Panc1 (cell line): ENCODE data around the gene IQCH. TPM values are rescaled to one million over a fixed set of nuclear protein-coding genes. Genes with fewer than 3 reads are reported as not detected.

ENCODE experiments used
- ATAC-seq: fragments of 200-7000 bp; cut with Tn5 transposase; 2 replicates; pipeline ENCODE4 v1.9.1; 2020; ENCODE audit warnings: mild to moderate bottlenecking, moderate library complexity
- BruUV-seq: library from RNA; stranded (reverse); fragments of 400-500 nt; replicated peaks from 2 replicates; lab custom pipeline; 2021; lab: Mats Ljungman, UMichigan
- CTCF ChIA-PET: fragments of 300-600 bp; sonication (Branson Sonifier 250); formaldehyde crosslinking; loops from one replicate; lab custom pipeline; 2022; ENCODE audit warnings: antibody characterized with exemption; lab: Charles Lee
- POLR2A ChIA-PET: fragments of 300-600 bp; sonication (Branson Sonifier 250); formaldehyde crosslinking; loops from one replicate; lab custom pipeline; 2022; ENCODE audit warnings: antibody characterized with exemption; lab: Charles Lee
- DNase-seq: peaks from one replicate; pipeline ENCODE4 v3.0.0-alpha.2; 2010; ENCODE audit warnings: low read depth, low spot score
- H3K27ac ChIP-seq: 2 replicates; pipeline ENCODE4 v1.5.1; 2011; ENCODE audit warnings: mild to moderate bottlenecking, low read length, inconsistent platforms
- H3K27me3 ChIP-seq: fragments of 200-500 bp; sonication (Bioruptor generic); 2 replicates; pipeline ENCODE4 v1.6.0; 2014; ENCODE audit warnings: low read length, inconsistent platforms; ENCODE audit not compliant: control insufficient read depth, insufficient read depth
- H3K36me3 ChIP-seq: fragments of 200-500 bp; sonication (Bioruptor generic); 2 replicates; pipeline ENCODE4 v1.5.1; 2014; ENCODE audit warnings: inconsistent platforms, mild to moderate bottlenecking, low read length, moderate library complexity; ENCODE audit not compliant: control insufficient read depth, insufficient read depth
- H3K4me1 ChIP-seq: 2 replicates; pipeline ENCODE4 v1.5.1; 2011; ENCODE audit warnings: inconsistent platforms, mild to moderate bottlenecking, low read length, moderate library complexity; ENCODE audit not compliant: control insufficient read depth, insufficient read depth
- H3K4me3 ChIP-seq, 2 experiments: 2 replicates each; pipeline ENCODE4 v1.5.1; 2011 to 2012; ENCODE audit warnings: low read depth in 2 of 2, low read length in 2 of 2, mild to moderate bottlenecking in 2 of 2, inconsistent platforms in 1 of 2, moderate library complexity in 1 of 2
- H3K9me3 ChIP-seq: fragments of 200-500 bp; sonication (Bioruptor generic); 2 replicates; pipeline ENCODE4 v1.5.1; 2014; ENCODE audit warnings: low read depth, mild to moderate bottlenecking, inconsistent platforms, low read length, moderate library complexity; ENCODE audit not compliant: control insufficient read depth, insufficient read depth
- POLR2AphosphoS5 ChIP-seq: IDR thresholded peaks from 2 replicates; pipeline ENCODE4 v1.6.1; 2012; ENCODE audit warnings: mild to moderate bottlenecking, low read depth, low read length, moderate library complexity
- SIN3A ChIP-seq: IDR thresholded peaks from 2 replicates; pipeline ENCODE4 v1.6.1; 2012; ENCODE audit warnings: low read depth, mild to moderate bottlenecking, low read length, moderate library complexity, borderline replicate concordance; ENCODE audit not compliant: insufficient read depth
- TCF7L2 ChIP-seq: IDR thresholded peaks from 2 replicates; pipeline ENCODE4 v1.6.1; 2011; ENCODE audit warnings: mild to moderate bottlenecking, low read depth, low read length, inconsistent platforms
- in situ Hi-C: cut with HindIII; loops from 2 replicates; pipeline ENCODE4 v1.10.0; 2016; ENCODE audit warnings: low sequenced_read_pairs, low pct_unique_long_range_greater_than_20kb
- intact Hi-C: fragments of 100-400 bp; cut with micrococcal nuclease; formaldehyde crosslinking; loops from one replicate; pipeline ENCODE4 v1.10.0; 2022; ENCODE audit not compliant: unreplicated experiment
- total RNA-seq: library from RNA; stranded (reverse); gene quantifications from one replicate; pipeline ENCODE4 v1.2.1, GENCODE V29; 2021; ENCODE audit not compliant: unreplicated experiment
- TF ChIP-seq, protein P1 (sequence below), 2 experiments: IDR thresholded peaks; 2 replicates each; pipeline ENCODE4 v1.6.1; 2011 to 2012; ENCODE audit warnings: low read depth in 2 of 2, control low read depth in 1 of 2, low read length in 1 of 2, mild to moderate bottlenecking in 1 of 2, moderate library complexity in 1 of 2; ENCODE audit not compliant: insufficient read depth in 1 of 2
- TF ChIP-seq, protein P2 (sequence below): fragments of 450-650 bp; IDR thresholded peaks from 2 replicates; pipeline ENCODE4 v1.5.1; 2017; ENCODE audit warnings: mild to moderate bottlenecking

Gene IQCH
- total RNA-seq, 1 experiment from 2014 or later = 3.9 TPM

GRCh38 chr15:67479781-67480505 lies 225.4 kb downstream of the IQCH start:
- CTCF ChIA-PET = no interaction called here

GRCh38 chr15:67480741-67481140 lies 226.2 kb downstream of the IQCH start:
- intact Hi-C loops = no loop called here
- no TSS peak for BruUV-seq

More at GRCh38 chr15:67479781-67480505, 225.4 kb downstream of the IQCH start:
- no peak for DNase-seq
- Histone ChIP-seq H3K27ac (no peak overlapping the region), H3K4me1 (no peaks in the 10 kb centered on the region), H3K4me3 (no peak overlapping the region), H3K36me3 (no peaks in the 10 kb centered on the region), H3K27me3 (no peaks in the 10 kb centered on the region; the same call in 1 of the 2 replicates), H3K9me3 (no peaks in the 10 kb centered on the region)
- ATAC-seq = no peak
- intact Hi-C loops (no loop called here), in situ Hi-C loops (no loop called here)
- BruUV-seq = no TSS peak
- TF ChIP-seq, protein P1, sequence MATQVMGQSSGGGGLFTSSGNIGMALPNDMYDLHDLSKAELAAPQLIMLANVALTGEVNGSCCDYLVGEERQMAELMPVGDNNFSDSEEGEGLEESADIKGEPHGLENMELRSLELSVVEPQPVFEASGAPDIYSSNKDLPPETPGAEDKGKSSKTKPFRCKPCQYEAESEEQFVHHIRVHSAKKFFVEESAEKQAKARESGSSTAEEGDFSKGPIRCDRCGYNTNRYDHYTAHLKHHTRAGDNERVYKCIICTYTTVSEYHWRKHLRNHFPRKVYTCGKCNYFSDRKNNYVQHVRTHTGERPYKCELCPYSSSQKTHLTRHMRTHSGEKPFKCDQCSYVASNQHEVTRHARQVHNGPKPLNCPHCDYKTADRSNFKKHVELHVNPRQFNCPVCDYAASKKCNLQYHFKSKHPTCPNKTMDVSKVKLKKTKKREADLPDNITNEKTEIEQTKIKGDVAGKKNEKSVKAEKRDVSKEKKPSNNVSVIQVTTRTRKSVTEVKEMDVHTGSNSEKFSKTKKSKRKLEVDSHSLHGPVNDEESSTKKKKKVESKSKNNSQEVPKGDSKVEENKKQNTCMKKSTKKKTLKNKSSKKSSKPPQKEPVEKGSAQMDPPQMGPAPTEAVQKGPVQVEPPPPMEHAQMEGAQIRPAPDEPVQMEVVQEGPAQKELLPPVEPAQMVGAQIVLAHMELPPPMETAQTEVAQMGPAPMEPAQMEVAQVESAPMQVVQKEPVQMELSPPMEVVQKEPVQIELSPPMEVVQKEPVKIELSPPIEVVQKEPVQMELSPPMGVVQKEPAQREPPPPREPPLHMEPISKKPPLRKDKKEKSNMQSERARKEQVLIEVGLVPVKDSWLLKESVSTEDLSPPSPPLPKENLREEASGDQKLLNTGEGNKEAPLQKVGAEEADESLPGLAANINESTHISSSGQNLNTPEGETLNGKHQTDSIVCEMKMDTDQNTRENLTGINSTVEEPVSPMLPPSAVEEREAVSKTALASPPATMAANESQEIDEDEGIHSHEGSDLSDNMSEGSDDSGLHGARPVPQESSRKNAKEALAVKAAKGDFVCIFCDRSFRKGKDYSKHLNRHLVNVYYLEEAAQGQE (IDR thresholded peaks at IDR 0.05; ENCODE audit: insufficient read depth in 1 of 2, low read depth in 2 of 2, low read length in 1 of 2) = no peak
- TF ChIP-seq POLR2AphosphoS5 (no peak), TCF7L2 (no peak), SIN3A (no peak)
- TF ChIP-seq, protein P2, sequence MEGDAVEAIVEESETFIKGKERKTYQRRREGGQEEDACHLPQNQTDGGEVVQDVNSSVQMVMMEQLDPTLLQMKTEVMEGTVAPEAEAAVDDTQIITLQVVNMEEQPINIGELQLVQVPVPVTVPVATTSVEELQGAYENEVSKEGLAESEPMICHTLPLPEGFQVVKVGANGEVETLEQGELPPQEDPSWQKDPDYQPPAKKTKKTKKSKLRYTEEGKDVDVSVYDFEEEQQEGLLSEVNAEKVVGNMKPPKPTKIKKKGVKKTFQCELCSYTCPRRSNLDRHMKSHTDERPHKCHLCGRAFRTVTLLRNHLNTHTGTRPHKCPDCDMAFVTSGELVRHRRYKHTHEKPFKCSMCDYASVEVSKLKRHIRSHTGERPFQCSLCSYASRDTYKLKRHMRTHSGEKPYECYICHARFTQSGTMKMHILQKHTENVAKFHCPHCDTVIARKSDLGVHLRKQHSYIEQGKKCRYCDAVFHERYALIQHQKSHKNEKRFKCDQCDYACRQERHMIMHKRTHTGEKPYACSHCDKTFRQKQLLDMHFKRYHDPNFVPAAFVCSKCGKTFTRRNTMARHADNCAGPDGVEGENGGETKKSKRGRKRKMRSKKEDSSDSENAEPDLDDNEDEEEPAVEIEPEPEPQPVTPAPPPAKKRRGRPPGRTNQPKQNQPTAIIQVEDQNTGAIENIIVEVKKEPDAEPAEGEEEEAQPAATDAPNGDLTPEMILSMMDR = no peak
- POLR2A ChIA-PET = no interaction called here

More at GRCh38 chr15:67480741-67481140, 226.2 kb downstream of the IQCH start:
- H3K27ac ChIP-seq = no peak overlapping the region
- ChIA-PET POLR2A (interaction anchor here (0.6 kb wide), 1 partner anchor 18 kb away, joined by 3 read pairs; no protein-coding TSS in a partner anchor), CTCF (no interaction called here)
- no peaks in the 10 kb centered on the region for H3K9me3 ChIP-seq
- no peaks in the 10 kb centered on the region for H3K36me3 ChIP-seq
- in situ Hi-C loops = no loop called here
- no peak for TF ChIP-seq POLR2AphosphoS5
- TF ChIP-seq, protein P1 (IDR thresholded peaks at IDR 0.05; ENCODE audit: insufficient read depth in 1 of 2, low read depth in 2 of 2, low read length in 1 of 2) = no peak
- TF ChIP-seq TCF7L2 = no peak
- TF ChIP-seq SIN3A = no peak
- TF ChIP-seq, protein P2 = no peak
- no peak overlapping the region for H3K4me3 ChIP-seq
- no peaks in the 10 kb centered on the region for H3K4me1 ChIP-seq
- DNase-seq (no peak), ATAC-seq (no peak)
- H3K27me3 ChIP-seq = no peaks in the 10 kb centered on the region; the same call in 1 of the 2 replicates
